D341Med (cell line): ENCODE data around the gene LRBA.
"Not testable (repeated sequence)": the region's sequence is repeated elsewhere in the genome, so short reads cannot be mapped to it uniquely, and the experiment has no call there.

ENCODE experiments used
- DNase-seq: peaks from one replicate; pipeline ENCODE4 v3.0.0; 2012; ENCODE audit warnings: low spot score

LRBA gene

DNA sequence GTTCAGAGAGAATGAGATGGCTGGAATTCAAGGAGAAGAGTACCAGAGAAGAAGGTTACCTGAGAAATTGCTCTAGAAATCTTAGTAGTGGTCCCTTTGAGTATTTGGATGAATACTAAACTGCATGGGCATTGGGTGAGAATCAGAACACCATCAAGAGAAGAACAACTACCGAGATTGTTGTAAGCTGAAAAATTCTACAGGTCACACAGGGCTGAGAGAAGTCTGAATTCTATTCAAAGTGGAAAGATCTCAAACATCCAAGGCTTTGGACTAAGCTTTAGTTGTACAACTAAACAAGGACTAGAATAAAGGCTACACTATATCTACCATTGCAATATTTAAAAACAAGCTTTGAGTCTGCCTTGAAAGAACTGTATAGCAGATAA lies 40.8 kb downstream of the LRBA start:
- DNase-seq, result no peak

DNA sequence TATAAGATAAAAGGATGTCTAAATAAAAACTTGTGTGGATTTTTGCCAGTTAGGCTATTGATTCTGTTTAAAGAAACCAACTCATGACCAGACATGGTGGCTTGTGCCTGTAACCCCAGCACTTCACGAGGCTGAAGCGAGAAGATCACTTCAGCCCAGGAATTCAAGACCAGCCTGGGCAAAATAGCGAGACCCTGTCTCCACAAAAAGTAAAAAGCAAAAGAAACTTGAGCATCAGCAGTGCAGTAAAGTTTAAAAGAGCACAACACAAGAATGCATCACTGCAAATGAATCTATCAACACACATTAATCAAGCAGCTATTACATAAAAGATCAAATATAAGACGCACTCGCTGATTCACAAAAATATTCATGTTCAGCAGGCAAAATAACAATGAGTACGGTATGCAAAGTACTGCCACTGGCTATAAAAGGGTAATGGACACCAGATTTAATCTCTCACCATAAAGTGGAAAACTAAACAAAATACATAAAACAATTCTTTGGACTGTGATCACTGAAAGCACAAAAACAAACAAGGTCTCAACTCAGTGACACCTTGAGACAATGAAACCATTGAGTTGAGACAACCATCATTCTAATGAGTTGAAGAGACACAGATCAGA lies 41.3 kb downstream of the LRBA start:
- no peak for DNase-seq

DNA sequence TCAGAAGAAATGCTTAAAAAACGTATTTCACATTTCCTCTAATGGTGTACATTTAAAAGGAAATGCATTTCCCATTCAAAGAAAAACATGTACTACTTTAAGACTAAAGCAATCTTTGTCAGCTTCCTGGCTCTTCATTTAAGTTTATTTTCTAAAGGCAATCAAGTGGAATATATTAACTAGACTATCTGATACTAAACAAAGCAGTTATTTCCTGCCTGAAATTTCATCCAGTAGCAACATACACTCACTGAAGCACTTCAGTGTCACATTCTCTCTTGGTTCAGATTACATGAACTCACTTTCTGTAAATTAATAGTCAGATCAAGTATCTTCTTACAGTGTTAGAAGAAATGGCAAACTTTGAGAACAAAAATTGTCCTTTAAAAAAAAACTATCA lies 42.5 kb downstream of the LRBA start:
- no peak for DNase-seq

DNA sequence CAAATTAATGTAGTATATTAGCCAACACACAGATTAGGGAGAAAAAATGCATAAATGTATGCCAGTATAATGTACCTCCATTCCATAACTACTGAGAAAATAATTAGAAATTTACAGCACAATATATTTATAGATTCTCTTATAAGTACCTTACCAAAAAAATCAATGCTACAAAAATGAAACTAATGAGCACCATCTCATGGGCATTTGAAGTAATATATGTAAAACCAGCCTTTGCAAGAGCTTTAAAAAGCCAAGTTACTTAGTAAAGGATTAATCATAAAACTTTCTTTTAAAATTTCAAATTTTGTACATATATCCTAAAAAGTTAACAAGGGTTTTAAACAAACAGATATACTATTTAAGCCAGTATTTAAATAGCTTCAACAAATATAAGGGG lies 43.2 kb downstream of the LRBA start:
- DNase-seq, result no peak

DNA sequence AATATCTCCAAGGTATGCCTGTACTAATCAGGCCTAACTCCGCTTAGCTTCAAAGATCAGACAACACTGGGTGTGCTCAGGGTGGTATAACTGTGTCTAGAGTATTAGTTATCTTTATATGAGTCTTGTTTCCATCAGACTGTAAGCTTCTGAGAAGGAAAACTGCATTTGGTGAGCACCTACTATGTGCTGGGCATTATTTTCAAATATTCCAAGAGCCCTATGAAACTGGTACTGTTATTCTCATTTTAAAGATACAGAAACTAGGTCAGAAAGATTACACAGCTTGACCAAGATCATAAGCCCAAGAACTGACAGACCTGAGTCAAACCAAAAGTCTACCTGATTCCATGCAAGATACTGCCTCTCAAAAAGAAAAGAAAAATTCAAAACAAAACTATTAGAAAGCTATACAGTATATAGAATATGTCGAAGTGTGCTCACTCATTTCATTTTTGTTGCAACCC lies 44.4 kb downstream of the LRBA start:
- DNase-seq, result no peak

DNA sequence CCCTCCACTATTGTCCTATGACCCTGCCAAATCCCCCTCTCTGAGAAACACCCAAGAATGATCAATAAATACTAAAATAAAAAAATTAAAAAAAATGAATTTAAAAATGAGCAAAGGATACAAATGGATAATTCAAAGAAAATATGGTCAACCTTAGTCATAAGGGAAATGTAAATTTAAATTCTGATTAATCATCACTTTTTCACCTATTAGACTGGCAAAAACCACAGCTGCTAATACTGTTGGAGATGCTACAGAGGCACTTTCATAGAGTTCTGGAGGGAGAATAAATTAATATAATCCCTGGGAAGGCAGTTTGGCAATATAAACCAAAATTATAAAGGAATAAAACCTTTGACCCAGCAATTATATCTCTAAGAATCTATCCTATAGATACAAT lies 50.3 kb downstream of the LRBA start:
- no peak for DNase-seq

DNA sequence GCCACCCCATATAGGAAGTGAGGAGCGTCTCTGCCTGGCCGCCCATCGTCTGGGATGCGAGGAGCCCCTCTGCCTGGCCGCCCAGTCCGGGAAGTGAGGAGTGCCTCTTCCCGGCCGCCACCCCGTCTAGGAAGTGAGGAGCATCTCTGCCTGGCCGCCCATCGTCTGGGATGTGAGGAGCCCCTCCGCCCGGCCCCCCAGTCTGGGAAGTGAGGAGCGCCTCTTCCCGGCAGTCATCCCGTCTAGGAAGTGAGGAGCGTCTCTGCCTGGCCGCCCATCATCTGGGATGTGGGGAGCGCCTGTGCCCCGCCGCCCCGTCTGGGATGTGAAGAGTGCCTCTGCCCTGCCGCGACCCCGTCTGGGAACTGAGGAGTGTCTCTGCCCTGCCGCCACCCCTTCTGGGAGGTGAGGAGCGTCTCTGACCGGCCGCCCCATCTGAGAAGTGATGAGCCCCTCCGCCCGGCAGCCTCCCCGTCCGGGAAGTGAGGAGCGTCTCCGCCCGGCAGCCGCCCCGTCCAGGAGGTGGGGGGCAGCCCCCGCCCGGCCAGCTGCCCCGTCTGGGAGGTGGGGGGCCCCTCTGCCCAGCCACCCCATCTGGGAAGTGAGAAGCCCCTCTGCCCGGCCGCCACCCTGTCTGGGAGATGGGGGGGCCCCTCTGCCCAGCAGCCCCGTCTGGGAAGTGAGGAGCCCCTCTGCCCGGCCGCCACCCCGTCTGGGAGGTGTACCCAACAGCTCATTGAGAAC lies 51.3 kb downstream of the LRBA start:
- DNase-seq, result not testable (repeated sequence)

DNA sequence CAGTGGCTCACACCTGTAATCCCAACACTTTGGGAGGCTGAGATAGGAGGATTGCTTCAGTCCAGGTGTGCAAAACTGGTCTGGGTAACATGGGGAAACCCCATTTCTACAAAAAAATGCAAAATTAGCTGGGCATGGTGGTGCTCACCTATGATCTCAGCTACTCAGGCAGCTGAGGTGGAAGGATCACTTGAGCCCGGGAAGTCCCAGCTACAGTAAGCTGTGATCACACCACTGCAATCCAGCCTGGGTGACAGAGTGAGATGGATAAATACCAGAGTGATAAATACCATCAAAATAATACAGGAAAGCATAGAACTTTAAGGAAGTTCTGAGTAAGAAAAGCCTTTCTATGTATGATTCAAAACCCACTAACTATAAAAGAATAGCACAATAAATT lies 52.8 kb downstream of the LRBA start:
- no peak for DNase-seq

DNA sequence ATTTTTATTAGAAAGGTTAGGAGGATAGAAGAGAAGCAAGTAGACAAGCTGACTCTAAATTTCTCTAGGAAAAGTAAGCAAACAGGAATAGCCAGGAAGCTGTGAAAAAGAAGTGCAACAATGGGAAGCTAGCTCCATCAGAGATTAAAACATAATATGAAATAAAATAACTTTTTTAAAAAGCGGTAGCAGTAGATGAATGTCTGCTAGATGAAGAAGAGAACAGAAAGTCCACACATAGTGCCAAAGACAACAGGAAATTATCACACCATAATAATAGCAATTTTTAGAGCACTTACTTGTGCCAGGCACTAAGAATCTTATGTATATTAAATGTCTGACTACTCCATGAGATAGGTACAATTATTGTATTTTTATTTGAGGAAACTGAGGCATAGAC lies 53.5 kb downstream of the LRBA start:
- no peak for DNase-seq

DNA sequence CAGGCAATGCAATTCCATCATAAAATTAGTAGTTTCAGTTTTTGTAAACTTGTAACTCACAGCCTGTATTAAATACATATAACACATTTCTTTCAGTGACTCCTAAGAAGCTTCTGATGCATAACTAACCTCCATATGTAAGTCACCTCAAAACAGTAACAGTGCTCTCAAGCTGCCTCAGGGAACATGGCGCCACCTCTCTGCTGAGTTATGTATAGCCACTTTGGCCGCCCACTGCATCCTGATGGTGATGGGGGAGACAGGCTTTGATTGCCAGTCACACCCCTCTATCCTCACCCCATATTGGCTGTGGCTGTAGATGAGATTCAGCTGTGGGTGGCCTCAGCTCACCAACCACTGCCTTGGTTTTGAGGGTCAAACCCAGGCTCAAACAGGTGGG lies 54.3 kb downstream of the LRBA start:
- peak; percentile 68 for DNase-seq

DNA sequence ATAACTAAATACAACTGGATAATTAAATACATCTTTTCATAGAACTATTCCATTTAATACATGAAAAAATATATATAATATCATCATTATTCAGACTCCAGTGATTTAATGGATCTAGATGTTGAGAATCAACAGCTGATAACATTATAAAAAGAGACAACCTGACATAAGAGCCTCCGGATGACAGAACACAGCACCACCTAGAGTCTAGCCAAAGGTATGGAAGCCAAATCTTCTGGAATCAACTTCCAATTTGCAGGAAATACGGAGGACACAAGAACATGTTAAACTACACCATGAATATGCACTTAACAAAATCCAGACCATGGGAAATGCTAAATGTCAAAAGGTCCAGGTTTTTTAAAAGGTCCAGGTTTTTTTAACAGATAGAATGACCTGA lies 55.0 kb downstream of the LRBA start:
- peak; percentile 50 for DNase-seq

DNA sequence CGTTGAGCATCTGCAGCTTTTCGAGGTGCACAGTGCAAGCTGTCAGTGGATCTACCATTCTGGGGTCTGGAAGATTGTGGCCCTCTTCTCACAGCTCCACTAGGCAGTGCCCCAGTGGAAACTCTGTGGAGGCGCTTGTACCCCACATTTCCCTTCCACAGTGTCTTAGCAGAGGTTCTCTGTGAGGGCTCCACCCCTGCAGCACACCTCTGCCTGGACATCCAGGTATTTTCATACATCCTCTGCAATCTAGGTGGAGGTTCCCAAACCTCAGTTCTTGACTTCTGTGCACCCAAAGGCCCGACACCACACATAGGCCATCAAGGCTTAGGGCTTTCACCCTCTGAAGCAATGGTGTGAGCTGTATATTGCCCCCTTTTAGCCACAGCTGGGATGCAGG lies 57.1 kb downstream of the LRBA start:
- DNase-seq, result not testable (repeated sequence)

DNA sequence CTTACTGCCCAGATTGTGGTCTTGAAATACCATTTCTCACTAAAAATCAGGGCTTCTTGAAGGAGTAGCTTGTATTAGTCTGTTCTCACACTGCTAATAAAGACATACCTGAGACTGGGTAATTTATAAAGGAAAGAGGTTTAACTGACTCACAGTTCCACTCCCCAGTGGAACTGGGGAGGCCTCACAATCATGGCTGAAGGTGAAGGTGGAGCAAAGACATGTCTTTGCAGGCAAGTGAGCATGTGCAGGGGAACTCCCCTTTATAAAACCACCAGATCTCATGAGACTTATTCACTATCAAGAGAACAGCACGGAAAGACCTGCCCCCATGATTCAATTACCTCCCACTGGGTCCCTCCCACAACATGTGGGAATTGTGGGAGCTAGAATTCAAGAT lies 58.0 kb downstream of the LRBA start:
- not testable (repeated sequence) for DNase-seq

DNA sequence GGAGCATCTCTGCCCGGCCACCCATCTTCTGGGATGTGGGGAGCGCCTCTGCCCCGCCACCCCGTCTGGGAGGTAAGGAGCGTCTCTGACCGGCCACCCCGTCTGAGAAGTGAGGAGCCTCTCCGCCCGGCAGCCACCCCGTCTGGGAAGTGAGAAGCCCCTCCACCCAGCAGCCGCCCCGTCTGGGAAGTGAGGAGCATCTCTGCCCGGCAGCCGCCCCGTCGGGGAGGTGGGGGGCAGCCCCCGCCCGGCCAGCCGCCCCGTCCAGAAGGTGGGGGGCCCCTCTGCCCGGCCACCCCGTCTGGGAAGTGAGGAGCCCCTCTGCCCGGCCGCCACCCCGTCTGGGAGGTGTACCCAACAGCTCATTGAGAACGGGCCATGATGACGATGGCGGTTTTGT lies 61.2 kb downstream of the LRBA start:
- DNase-seq, result not testable (repeated sequence)

DNA sequence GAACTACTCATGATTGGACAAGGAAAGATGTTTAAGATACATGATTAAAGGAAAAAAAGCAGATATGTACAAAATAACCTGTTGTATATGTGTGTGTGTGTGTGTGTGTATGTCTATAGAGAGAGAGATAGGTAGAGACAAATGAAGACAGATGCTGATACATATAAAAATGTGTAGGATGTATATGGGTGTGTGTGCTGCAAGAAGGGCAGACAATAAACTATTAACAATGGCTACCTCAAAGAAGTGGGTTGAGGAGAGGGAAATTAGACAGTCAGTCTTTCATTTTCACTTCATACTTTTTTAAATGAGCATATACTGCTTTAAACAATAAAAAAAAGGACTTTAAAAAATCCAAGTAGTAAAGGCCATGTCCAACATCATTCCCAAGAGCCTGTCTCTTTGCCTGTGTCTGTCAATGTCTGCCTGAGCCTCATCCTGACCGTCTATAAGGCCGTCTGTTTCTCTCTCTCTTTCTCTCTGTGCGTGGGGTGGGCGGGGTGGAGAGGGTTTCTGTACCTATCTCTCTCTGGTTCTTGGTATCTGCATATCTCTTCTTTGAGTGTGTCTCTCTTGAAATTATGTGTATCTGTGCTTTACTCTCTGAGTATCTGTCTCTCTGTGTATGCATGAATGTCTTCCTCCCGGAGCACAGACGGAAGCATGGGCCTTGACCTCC lies 62.8 kb downstream of the LRBA start:
- no peak for DNase-seq

DNA sequence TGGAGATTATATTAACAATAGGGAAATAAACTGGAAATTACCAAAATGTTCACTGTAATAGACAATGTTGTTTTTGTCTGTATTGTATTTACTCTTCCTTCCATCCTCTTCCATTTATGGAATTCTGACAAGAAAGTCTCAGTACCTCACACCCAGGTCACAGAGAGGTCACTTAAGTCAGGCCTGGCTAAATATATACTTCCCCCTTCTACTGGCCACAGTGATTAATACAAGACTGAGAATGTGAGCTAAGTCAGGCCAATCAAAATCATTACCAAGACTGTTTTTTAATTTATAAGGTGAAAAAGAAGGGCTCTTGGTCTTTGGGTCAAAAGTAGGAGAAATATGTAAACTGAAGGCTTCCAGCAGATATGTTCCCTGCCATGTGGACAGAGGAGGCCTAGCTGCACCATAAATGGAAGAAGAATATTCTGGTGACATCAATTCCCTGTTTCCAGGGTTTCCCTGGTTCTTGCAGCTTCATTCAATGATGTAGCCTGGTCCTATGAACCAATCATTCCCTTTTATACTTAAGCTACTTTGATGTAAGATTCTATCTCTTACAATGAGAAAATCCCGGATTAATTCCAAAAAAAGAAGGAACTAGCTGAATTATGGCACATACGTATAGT lies 64.3 kb downstream of the LRBA start:
- no peak for DNase-seq

DNA sequence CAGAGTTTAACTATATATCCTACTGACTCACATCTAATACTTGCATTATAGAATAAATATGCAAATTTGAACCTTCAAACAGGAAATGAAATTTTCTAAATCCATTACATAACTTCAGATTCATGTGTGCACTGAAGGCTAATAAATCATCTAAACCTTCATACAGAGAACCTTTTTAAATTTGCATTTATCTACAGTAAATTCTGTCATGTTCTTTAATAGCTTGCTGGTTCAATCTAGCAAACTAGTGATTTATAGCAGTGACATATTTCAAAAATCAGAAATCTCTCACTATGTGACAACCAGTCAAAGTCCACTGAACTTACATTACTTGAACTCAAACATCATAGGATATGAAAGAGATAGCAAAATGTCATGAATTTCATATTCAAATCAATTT lies 65.1 kb downstream of the LRBA start:
- DNase-seq, result no peak

DNA sequence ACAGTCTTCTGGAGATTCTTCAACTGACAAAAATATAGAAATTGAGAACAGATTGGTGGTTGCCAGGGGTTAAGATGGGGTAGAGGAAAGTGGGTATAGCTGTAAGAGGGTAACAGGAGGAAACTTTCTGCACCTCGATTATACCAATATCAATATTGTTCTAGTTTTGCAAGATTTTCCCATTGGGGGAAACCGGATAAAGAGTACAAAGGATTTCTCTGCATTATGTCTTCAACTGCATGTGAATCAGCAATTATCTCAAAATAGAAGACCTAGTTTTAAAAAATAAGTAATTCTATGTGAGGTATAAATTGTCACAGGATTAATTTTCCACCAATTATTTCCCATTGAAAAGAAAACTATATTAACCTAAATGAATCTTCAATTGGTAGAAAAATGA lies 65.7 kb downstream of the LRBA start:
- DNase-seq, result no peak

DNA sequence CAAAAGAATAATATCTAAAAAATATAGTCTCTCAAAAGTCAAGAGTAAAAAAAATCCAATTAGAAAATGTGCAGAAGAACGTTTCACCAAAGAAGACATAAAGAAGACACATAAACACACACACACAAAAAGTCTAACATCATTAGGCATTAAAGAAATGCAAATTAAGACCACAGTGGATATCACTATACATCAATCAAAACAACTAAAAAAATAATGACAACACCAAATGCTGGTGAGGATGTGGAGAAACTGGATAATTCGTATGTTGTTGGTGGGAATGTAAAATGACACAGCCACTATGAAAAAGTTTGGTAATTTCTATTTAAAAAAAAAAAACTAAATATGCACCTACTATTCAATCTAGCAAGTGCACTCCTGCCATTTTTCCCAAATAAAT lies 66.4 kb downstream of the LRBA start:
- DNase-seq, result no peak

DNA sequence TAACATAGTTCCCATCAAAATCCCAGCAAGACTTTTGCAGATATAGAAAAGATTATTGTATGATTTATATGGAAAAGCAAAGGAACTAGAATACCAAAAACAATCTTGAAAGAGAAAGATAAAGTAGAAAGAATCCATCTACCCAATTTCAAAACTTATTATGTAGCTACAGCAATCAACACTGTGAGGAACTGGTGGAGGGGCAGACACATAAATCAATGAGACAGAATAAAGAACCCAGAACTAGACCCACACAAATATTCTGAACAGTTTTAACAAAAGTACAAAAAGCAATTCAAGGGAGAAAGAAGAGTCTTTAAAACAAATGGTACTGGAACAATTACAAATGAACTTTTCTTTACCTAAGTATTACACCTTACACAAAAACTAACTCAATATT lies 67.0 kb downstream of the LRBA start:
- no peak for DNase-seq

DNA sequence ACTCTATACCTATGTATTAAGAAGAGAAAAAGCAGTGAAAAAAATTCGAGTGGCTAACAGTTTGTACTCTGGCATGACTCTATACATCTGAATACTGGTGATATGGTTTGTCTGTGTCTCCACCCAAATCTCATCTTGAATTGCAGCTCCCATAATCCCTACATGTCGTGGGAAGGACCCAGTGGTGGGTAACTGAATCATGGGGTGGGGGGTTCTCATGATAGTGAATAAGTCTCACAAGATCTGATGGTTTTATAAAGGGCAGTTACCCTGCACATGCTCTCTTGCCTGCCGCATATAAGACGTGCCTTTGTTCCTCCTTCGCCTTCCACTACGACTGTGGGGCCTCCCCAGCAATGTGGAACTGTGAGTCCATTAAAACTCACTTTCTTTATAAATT lies 70.4 kb downstream of the LRBA start:
- DNase-seq, result no peak

DNA sequence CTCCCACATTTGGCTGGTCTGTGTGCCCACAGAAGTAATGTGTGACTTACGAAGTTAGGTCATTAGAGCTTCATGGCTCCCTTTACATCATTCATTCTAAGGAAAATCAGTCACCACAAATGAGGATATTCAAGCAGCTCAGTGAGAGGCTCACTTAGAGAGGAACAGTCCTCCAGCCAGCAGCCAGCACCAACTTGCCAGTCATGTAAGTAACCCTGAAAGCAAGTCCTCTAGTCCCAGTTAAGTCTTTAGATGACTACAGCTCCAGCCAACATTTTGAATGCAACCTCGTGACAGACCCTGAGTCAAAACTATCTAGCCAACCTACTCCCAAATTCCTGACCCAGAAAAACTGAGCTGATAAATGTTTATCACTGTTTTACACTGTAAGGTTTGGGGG lies 71.3 kb downstream of the LRBA start:
- no peak for DNase-seq

DNA sequence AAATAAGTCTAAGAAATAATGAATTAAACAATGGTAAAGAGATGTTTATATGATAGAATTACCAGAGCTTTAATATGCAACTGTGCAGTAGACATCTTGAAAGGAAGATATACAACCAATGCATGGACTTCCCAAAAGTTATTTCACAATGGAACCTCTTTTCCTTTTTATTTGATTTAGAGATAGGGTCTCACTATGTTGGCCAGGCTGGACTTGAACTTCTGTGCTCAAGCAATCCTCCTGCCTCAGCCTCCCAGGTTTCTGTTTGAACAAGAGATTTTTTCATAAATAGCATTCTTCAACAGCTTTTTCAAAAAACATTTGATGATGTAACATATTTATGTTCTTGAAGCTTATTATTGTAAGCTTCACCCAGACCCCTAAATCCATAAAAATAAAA lies 72.0 kb downstream of the LRBA start:
- no peak for DNase-seq
